ENCODE data around the gene GRIA1.
A peak's percentile ranks its signal among the peaks of the same experiment; 100 is the strongest.

GRIA1 gene

DNA sequence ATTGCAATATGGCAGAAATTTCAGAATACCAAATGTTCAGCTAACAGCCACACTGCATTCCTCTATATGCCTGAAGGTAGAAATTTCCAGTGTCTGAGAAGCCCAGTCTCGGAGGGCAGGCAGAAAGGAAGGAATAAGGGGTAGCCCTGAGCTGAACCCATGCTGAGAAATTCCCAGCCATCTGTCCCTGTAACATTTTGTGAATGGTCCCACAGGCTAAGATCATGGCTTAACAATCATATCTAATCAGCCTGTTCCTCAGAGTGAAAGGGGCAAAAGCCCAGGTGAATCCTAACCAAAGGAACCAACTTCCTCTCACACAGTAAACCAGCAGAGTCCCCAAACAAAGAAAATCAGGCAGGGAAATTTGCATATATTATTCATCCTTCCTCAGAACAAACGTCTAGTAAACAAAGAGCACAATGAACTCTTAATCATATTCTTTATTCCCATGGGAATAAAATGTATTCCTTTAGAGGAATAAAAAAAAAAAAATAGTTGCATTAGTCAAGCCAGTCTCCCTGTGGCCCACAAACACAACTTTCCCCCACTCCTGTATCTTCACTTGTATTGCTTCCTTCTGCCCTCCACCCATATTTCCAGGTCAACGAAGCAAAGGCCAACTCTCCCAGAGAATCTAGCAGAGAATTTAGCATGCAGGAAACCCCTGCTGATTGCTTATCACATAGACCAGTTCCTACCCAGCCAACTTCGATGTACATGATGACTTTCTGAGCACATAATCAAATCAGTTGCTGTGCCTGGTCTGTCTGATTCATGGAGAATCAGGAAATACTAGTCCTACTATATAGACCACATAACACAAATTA is 290.6 kb downstream of the GRIA1 start:
- no peak for DNase-seq (ENCODE audit: low spot score)

DNA sequence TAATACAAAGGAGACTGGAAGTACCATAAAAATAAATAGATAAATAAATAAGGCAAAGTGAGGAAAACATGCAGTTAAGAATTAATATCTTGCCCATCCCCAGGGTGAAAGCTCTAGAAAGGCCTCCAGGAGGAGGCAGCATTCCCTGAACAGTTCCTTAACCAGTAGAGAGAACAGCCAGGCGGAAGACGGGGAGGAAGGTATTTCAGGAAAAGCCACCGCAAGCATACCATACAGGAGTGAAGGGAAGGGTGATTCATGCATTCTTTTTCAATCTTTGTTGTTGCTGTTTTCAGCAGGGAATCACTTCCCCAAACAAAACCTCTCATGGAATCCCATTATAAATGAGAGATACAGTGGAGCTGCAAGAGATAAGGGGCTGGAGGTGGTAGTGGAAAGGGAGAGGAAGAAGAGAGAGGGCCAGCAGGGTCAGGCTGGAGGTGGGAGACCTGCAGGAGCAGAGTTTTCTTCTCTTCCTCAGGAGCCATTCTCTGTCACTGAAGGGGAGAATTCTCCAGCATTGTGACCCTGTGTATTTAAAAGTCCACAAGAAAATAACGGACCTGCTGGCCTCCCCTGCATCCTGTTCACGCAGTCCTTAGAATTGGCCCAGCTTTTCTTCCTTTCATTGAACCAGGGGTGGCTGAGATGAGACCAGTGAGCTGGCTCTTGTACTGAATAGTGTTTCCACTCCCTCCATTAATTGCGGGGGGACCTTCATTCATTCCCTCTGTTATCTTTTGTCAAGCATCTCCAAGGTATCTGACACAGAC is 292.3 kb downstream of the GRIA1 start:
- DNase-seq (ENCODE audit: low spot score) = no peak

DNA sequence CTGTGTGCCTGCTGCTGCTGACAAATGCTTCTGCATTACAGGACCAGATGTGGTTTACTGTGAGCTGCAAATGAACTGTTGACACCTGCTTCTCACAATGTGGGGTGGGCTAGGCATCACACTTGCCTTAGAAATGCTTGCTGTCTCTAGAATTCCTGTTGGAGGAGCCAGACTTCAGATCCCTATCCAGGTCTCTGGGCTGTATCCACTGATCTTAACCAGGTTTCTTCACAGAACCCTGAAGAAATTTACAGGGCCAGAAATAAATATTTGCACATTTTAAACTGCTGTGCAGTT is 292.8 kb downstream of the GRIA1 start:
- DNase-seq (ENCODE audit: low spot score) = no peak

DNA sequence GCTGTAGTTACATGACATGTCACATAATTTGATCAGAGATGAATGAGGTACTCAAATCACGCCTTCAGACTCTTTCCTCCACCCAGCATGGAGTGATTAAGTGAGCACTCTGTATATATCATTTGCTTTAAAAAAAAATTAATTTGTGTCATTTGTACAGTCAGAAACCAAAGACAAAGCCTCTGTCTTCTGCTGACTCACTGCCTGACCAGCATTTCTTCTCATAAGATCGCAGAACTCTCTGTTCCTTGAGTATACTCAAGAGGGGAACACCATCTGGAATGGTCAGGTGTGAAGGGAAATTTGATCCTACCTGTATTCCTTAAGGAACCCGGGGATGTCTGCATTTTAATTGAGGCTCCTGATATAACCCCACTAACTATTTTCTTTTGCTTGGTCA is 293.8 kb downstream of the GRIA1 start:
- no peak for DNase-seq (ENCODE audit: low spot score)

DNA sequence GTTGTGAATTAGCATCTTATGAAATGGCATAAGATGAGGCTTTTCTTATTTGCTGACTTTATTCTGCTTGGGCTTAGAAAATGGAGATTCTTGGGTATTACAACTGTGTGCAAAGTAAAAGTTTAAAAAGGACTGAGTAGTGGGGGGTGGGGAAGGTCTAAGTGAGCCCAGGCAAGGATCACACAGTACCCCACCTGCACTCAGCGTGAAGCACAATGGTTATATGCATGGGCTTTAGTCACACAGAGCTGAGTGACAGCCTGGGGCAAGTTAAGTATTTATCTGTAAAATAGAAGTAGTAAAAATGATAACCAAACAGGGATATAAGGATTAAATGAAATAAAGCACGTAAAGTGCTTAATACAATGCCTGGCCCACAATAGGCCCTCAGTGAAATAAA is 300.9 kb downstream of the GRIA1 start:
- DNase-seq (ENCODE audit: low spot score) = no peak

DNA sequence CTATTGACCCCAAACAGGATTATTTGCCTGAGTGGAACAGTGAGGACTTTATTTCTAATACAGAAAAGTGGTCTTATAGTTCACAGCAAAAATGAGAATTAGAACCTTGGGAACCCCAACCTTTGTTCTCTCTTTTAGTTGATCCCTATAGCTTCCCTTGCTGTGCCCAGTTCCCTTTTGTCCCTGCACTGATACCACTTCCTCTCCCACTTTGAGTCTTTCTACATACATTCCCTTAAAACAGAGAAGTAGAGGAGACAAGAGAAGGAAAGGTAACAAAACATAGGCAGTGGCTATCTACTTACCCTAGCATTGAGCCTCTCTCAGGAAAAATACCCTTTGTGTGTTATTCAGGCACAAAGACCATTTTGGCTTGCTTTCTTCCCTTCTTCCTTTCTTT is 301.8 kb downstream of the GRIA1 start:
- no peak for DNase-seq (ENCODE audit: low spot score)

DNA sequence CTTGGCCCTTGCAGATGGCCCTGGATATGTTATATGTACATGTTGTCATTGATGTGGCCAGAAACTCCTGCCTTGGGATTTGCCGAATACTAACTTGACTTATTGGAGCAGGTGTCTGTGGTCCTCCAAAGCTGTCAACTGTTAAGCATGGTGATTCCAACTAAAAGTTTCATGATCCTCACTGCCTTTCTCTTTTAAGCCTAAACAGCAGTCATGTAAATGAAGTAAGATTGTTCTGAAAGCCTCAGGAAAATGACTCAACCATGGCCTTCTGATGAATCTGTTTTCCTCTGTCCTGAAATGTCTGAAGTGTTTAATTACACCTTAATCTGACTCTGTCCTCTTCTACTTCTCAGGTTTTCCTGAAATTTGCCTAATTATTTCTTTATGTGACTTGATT is 303.2 kb downstream of the GRIA1 start:
- DNase-seq (ENCODE audit: low spot score) = no peak

DNA sequence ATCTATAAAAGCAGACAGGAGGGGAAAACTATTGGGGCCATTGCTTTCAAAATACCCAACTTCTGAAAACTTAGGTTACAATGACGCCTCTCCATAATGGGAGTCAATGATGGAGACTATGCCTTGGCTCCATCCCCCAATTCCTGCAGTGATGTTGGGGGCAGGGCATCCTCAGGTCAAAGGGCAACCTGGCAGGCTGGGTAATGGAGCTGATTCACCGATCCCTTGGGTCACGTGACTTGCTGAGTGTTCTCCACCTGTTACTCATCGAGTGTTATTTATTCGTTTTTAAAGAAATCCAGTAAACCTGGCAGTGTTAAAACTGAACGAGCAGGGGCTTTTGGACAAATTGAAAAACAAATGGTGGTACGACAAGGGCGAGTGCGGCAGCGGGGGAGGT is 303.9 kb downstream of the GRIA1 start:
- no peak for DNase-seq (ENCODE audit: low spot score)

DNA sequence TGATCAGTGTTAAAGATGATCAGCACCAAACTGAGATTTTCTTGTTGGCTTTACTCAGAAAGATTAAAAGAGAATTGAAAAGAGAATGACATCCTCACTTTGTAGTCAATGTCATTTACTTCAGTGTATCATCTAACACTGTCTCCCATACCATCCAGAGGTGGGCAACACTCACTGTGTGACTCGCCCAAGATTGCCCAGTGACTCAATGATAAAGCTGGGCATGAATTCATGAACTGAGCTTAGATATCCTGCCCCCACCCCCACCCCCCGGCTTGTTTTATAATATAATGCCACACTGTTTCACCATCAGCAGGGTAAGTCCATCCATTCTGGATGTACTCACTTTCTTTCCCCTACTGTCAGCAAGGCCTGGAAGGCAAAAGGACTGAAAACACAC is 306.1 kb downstream of the GRIA1 start:
- DNase-seq (ENCODE audit: low spot score) = no peak

DNA sequence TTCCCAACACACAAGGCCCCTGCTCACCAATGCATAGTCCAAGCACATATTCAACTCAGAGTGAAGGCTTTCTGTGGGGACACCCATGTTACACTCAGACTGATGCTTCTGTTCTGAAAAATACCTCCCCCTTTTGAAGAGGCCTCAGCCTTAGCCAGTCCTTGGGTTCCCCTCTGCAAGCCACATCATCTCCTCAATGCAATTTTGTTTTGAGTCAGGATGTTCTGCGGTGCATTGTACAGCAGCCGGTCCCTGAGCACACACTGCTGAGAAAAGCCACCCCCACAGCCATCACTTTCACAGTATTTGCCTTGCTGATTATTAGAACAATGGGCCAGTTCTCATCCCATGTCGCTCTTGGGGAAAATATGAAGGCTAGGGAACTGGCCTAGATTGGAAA is 307.0 kb downstream of the GRIA1 start:
- no peak for DNase-seq (ENCODE audit: low spot score)

DNA sequence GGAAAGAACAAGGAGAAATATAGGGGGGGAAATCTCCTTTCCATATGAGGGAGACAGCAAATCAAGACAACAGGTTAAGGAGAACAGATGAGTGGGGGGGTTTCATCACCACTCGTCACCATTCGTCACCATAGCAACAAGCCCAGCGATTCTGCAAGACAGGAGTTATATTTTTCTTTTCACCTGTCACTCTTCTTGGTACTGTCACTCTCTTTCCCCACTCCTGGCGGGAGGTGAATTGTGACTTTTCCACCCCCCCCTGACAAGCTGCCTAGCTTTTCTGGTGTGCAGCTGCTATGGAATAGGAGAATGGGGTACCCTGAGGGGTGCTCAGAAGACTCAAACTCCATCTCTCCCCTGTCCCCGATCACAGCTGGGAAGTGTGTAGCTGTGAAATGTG is 308.4 kb downstream of the GRIA1 start:
- DNase-seq (ENCODE audit: low spot score) = no peak

DNA sequence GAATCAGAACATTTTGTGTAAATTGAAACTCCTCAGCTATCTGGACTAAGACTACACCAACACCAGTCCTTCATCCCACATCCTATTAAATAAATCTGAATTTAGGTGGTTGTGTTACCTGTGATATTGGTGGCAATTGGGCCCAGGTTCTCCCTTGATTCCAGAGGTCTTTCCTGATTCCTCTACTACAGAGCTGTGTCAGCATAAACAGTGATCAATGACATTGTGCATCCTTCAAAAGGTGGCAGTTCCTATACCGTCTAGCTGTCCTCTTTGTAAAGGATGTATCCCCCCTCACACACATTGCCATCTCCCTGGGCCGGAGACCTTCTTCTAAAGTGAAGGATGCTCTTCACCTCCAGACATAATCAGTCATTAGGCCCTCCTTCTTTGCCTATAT is 309.0 kb downstream of the GRIA1 start:
- no peak for DNase-seq (ENCODE audit: low spot score)

DNA sequence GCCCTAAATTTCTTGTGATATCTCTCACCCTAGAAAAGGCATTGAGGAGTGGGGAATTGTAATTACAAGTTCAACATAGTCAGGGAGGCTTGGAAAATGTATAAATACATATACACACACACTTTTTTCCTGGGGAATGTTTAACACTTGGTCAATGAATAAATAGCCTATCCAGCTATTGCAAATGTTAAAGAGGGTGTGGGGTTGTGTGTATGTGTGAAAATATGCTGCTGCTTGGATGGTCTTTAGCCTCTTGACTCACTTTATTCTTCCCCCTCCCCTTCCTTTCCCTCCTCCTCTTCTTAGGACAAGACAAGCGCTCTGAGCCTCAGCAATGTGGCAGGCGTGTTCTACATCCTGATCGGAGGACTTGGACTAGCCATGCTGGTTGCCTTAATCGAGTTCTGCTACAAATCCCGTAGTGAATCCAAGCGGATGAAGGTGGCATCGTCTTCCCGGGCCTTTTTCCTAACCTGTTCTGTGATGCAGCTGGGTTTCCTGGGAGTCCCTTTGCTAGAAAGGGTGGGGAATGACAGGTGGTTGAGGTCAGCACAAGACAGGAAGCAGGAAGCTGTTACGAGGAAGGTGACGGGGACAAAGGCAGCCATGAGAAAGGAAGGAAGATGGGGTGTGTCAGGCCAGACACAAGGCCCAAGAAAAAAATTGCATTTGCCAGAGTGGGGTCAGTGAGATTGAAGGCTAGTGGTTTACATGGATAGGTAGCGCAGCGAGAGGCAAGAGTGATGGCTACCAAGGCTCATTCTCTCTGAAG is 311.8 kb downstream of the GRIA1 start:
- no peak for DNase-seq (ENCODE audit: low spot score)

DNA sequence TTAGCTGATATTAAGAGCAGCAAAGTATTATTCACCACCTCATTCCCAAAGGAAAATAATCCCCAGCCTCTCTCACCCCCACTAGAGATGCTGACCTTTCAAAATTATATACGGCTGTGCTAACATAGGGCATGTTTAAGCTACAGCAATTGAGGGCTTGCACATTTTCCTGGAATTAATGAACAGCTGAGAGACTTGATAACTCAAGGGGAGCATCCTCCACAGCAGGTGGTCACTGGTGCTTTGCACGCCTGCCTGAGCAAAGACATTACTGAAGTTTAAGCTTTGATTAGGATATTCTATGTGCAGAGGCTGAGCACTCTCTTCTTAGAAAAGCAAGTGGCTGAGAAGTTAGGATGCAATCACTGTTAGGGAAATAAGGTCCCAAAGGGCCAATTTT is 317.3 kb downstream of the GRIA1 start:
- DNase-seq (ENCODE audit: low spot score) = no peak

DNA sequence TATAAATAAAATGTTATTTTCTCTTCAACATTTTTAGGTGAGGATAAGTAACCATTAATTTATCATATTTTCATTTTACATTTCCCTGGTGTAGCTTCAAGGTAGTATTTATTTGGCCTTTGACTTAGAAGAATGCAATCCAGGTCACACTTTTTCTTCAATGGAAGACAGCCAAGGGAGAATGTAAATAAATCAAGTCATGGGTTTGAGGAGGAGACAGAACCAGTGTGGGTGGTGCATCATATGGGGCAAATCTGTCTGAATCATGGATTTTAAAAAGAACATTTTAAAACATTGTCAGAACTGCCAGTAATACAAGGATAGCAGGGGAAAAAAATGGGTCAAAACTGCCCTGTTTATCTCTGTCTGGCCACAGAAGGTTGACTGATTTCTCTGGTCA is 318.7 kb downstream of the GRIA1 start:
- no peak for DNase-seq (ENCODE audit: low spot score)

DNA sequence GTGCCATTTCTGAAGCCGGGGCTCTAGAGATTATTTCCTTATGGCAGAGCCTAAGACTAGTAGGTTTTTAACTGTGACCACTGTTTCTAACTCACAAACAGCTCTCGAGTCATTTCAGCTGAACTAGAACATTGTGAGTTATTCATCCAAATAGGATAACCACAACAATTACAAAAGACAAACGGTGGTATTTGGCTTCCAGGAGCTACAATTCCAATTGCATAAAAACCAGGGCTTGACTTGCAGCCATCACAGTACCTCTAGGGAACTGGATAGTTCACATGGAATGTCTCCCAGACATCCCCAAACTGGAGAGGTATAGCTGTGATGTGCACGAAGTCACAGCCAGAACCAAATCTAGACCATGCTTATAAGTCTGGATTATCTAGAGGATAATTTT is 323.4 kb downstream of the GRIA1 start:
- DNase-seq (ENCODE audit: low spot score) = no peak

DNA sequence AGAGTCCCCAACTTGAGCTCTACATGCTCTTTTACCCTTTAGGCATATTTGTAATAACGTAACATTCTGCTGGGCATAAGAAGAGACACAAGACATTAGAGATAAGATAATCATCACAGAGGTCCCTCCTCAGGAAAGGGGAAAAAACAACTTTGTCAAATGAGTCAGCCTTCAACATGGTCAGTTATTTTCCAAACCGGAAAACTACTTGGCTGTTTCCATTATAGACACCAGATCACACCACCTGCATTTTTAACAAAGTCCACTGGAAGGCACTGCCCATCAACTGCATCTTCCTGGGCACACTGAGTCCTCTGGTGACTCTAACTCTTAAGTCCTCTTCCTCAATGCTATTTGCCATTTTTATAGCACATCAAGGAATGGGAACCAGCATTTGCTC is 326.4 kb downstream of the GRIA1 start:
- no peak for DNase-seq (ENCODE audit: low spot score)

DNA sequence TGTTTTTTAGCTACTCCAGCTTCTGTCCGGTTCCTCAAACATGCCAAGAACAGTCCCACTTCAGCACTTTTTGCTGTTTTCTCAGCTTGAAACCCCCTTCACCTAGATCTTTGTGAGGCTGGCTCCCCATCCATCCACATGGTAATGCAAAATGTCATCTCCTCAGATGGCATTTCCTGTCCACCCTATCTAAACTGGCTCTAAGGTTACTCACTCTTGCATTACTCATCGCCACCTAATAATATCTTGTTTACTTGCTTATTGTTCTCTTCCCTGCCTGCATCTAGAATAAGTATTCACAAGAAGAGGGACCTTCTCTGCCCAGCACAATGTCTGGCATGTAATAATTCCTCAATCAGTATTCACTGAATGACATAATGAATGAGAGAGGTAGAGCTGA is 328.2 kb downstream of the GRIA1 start:
- no peak for DNase-seq (ENCODE audit: low spot score)

DNA sequence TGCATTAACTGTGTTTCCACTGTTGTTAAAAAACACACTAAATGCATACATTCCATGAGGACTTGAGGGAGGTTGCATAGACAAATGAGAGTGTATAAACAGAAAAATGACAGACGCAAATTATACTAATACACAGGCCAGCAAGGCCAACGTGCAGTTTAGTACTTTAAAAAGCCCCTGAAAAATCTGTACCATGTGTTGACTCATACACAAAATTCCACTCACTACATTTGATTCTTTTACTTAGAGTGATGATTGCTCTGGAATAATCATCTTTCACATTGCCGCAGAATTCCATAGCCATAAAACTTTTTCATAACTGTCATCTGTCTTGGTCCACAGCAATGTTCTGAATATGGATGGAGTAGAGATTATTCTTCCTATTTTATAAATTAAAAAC is 332.6 kb downstream of the GRIA1 start:
- DNase-seq (ENCODE audit: low spot score) = no peak

DNA sequence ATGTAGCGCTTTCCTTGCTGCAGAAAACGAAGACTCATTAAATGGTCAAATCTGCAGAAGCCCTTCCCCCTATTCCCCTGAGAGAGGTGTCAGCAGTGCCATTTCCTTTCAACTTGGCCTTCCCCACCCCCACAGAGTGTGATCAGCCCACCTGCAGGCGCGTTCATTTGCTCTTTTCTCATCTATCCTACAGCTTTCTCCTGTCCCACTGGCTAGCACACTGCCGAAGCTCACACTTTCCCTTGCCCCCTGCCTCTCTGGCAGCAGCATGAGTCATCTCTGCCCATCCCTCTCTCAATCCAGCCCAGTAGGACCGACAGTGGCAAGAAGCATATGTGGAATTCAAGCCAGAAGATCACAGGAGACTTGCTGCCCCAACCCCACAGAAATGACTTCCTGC is 334.4 kb downstream of the GRIA1 start:
- no peak for DNase-seq (ENCODE audit: low spot score)

DNA sequence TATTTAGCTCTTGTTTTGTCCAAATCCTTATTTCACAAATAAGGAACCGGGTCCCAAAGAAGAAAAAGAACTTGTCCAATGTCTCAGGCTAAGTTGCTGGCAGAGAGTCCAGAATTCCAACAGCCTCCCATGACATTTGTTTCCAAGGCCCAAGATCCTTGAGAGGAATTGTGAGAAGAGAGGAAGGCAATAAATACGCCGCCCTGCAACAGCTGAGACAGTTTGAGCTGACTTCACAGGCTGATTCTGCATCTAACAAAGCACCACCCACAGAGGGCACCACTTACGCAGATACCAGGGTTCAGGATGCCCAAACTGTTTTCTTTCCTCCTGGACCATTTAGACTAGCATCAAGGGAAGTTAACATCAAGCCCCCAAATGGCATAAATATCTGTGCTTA is 336.9 kb downstream of the GRIA1 start:
- no peak for DNase-seq (ENCODE audit: low spot score)

DNA sequence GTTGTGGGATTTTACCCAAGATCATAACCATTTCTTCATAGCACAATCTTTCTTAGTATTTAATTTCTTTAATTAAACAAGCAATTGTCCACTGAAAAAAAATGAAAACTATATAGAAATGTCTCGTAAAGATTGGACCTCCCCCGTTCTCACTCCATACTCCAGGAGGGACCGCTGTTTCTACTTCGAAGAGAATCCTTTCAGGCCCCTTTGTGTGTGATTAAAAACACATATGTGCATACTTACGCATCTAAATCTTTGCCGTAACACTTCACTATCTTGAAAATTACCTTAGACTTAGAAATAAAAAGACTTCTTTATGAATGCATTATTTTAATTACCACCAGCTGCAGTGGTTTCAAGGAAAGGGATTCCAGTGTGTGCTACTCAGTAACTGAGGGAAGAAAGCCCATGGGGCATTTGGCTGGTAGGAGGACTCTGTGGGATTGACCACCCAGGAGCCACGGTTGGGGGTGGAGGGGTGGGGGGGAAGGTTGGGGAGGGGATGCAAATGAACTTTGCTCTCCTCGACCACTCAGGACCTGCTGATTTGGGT is 339.1 kb downstream of the GRIA1 start:
- DNase-seq (ENCODE audit: low spot score) = no peak

DNA sequence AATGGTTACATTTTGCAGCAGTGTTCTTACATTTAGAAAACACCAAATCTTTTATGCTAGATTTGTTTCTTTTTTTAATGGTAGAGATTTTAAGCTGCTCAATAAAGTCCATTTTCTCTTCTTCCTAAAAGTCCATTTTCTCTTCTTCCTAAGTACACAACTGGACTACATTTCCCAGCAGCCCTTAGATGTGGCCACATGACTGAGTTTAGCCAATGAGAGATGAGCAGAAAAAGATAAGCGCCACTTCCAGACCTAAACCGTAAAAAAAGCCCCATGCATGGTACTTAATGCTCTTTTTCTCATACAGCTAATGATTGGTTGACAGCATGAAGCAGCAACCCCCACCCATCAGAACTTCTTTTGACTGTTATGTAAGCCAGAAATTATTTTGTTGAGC is 341.5 kb downstream of the GRIA1 start:
- peak; percentile 22 for DNase-seq (ENCODE audit: low spot score)

Measured in hematopoietic multipotent progenitor cell treated with erythropoietin and hydrocortisone succinate and interleukin-3 and kit ligand, for 17 days (in vitro differentiated cells).